ENCODE results near the gene ZFPM1.

The ZFPM1 gene

GRCh38 chr16:88464447-88465318, 11.6 kb downstream of the ZFPM1 start:
- no CpG with 5 or more reads among the region's 25 CpGs for WGBS (ENCODE audit: extremely low coverage, insufficient coverage, insufficient read length)
- DNase-seq, result no peak

GRCh38 chr16:88465387-88465983, 12.4 kb downstream of the ZFPM1 start:
- no CpG with 5 or more reads among the region's 22 CpGs for WGBS (ENCODE audit: extremely low coverage, insufficient coverage, insufficient read length)
- Histone ChIP-seq H3K23ac (ENCODE audit: low read length) (no peak overlapping the region), H3K9me3 (ENCODE audit: insufficient read depth, low read depth, low read length) (no peaks in the 10 kb centered on the region), H2AK5ac (ENCODE audit: low read length) (no peak overlapping the region), H3K36me3 (ENCODE audit: control insufficient read depth in 1 of 2, insufficient read depth in 2 of 2, low read length in 2 of 2) (no peaks in the 10 kb centered on the region), H2BK5ac (ENCODE audit: low read depth, low read length, poor library complexity) (no peak overlapping the region), H2BK120ac (ENCODE audit: insufficient read depth, low read length, poor library complexity) (no peak overlapping the region), H3K18ac (ENCODE audit: low read length) (no peak overlapping the region), H3K4me2 (ENCODE audit: low read length) (no peak overlapping the region), H3K4me3 (ENCODE audit: low read depth, low read length) (no peak overlapping the region), H3K27me3 (ENCODE audit: insufficient read depth, low read length) (no peaks in the 10 kb centered on the region), H3K9ac (ENCODE audit: low read length) (no peak overlapping the region), H3K4ac (ENCODE audit: low read depth, low read length) (peak overlapping the region; percentile 29), H2AFZ (ENCODE audit: insufficient read depth, low read length, poor library complexity) (no peak overlapping the region), H3K14ac (ENCODE audit: low read length) (no peak overlapping the region), H3K79me1 (ENCODE audit: low read length) (no peaks in the 10 kb centered on the region), H3K79me2 (ENCODE audit: control insufficient read depth, insufficient read depth, low read length, poor library complexity) (no peaks in the 10 kb centered on the region), H4K12ac (ENCODE audit: low read depth, low read length) (no peak overlapping the region), H2BK12ac (ENCODE audit: low read length) (no peak overlapping the region), H4K8ac (ENCODE audit: low read depth, low read length) (no peak overlapping the region), H3K4me1 (ENCODE audit: control insufficient read depth in 1 of 2, insufficient read depth in 2 of 2, low read length in 2 of 2) (peaks cover 13 to 15% of the 10 kb centered on the region in 2 experiments), H4K91ac (ENCODE audit: low read depth, low read length) (no peak overlapping the region), H3K27ac (ENCODE audit: low read depth, low read length) (no peak overlapping the region)
- no peak for DNase-seq

More at GRCh38 chr16:88464447-88465318, 11.6 kb downstream of the ZFPM1 start:
- H3K4me2 ChIP-seq (ENCODE audit: low read length), result no peak overlapping the region
- H3K4me1 ChIP-seq (ENCODE audit: control insufficient read depth in 1 of 2, insufficient read depth in 2 of 2, low read length in 2 of 2), result peaks cover 13 to 15% of the 10 kb centered on the region in 2 experiments
- H3K27ac ChIP-seq (ENCODE audit: low read depth, low read length), result no peak overlapping the region
- H3K79me2 ChIP-seq (ENCODE audit: control insufficient read depth, insufficient read depth, low read length, poor library complexity), result no peaks in the 10 kb centered on the region
- no peak overlapping the region for H3K4ac ChIP-seq (ENCODE audit: low read depth, low read length)
- no peak overlapping the region for H4K8ac ChIP-seq (ENCODE audit: low read depth, low read length)
- H3K4me3 ChIP-seq (ENCODE audit: low read depth, low read length), result no peak overlapping the region
- H3K9me3 ChIP-seq (ENCODE audit: insufficient read depth, low read depth, low read length), result no peaks in the 10 kb centered on the region
- H3K14ac ChIP-seq (ENCODE audit: low read length), result no peak overlapping the region
- no peaks in the 10 kb centered on the region for H3K36me3 ChIP-seq (ENCODE audit: control insufficient read depth in 1 of 2, insufficient read depth in 2 of 2, low read length in 2 of 2)
- H3K79me1 ChIP-seq (ENCODE audit: low read length), result no peaks in the 10 kb centered on the region
- no peak overlapping the region for H2BK12ac ChIP-seq (ENCODE audit: low read length)
- no peak overlapping the region for H3K23ac ChIP-seq (ENCODE audit: low read length)
- no peak overlapping the region for H2AFZ ChIP-seq (ENCODE audit: insufficient read depth, low read length, poor library complexity)
- no peak overlapping the region for H2BK120ac ChIP-seq (ENCODE audit: insufficient read depth, low read length, poor library complexity)
- H3K9ac ChIP-seq (ENCODE audit: low read length), result no peak overlapping the region
- H2BK5ac ChIP-seq (ENCODE audit: low read depth, low read length, poor library complexity), result no peak overlapping the region
- H4K12ac ChIP-seq (ENCODE audit: low read depth, low read length), result no peak overlapping the region
- H2AK5ac ChIP-seq (ENCODE audit: low read length), result no peak overlapping the region
- H4K91ac ChIP-seq (ENCODE audit: low read depth, low read length), result no peak overlapping the region
- H3K18ac ChIP-seq (ENCODE audit: low read length), result peak overlapping the region; percentile 17
- H3K27me3 ChIP-seq (ENCODE audit: insufficient read depth, low read length), result no peaks in the 10 kb centered on the region

GRCh38 chr16:88466175-88466862, 13.2 kb downstream of the ZFPM1 start:
- no peaks in the 10 kb centered on the region for H3K27me3 ChIP-seq (ENCODE audit: insufficient read depth, low read length)
- H3K4ac ChIP-seq (ENCODE audit: low read depth, low read length), result no peak overlapping the region
- no peak overlapping the region for H2AK5ac ChIP-seq (ENCODE audit: low read length)
- H3K4me1 ChIP-seq (ENCODE audit: control insufficient read depth in 1 of 2, insufficient read depth in 2 of 2, low read length in 2 of 2), result peaks cover 13 to 14% of the 10 kb centered on the region in 2 experiments
- H2AFZ ChIP-seq (ENCODE audit: insufficient read depth, low read length, poor library complexity), result no peak overlapping the region
- no peak overlapping the region for H3K4me2 ChIP-seq (ENCODE audit: low read length)
- no peak for DNase-seq
- no peak overlapping the region for H2BK5ac ChIP-seq (ENCODE audit: low read depth, low read length, poor library complexity)
- no peaks in the 10 kb centered on the region for H3K79me1 ChIP-seq (ENCODE audit: low read length)
- no peak overlapping the region for H4K12ac ChIP-seq (ENCODE audit: low read depth, low read length)
- no peak overlapping the region for H2BK120ac ChIP-seq (ENCODE audit: insufficient read depth, low read length, poor library complexity)
- no peak overlapping the region for H4K8ac ChIP-seq (ENCODE audit: low read depth, low read length)
- peaks cover 0 to 2% of the 10 kb centered on the region in 2 experiments for H3K36me3 ChIP-seq (ENCODE audit: control insufficient read depth in 1 of 2, insufficient read depth in 2 of 2, low read length in 2 of 2)
- no peak overlapping the region for H3K4me3 ChIP-seq (ENCODE audit: low read depth, low read length)
- H3K9ac ChIP-seq (ENCODE audit: low read length), result no peak overlapping the region
- WGBS (ENCODE audit: extremely low coverage, insufficient coverage, insufficient read length), result no CpG with 5 or more reads among the region's 15 CpGs
- peak overlapping the region; percentile 17 for H3K18ac ChIP-seq (ENCODE audit: low read length)
- no peaks in the 10 kb centered on the region for H3K79me2 ChIP-seq (ENCODE audit: control insufficient read depth, insufficient read depth, low read length, poor library complexity)
- no peak overlapping the region for H3K23ac ChIP-seq (ENCODE audit: low read length)
- no peak overlapping the region for H3K27ac ChIP-seq (ENCODE audit: low read depth, low read length)
- no peak overlapping the region for H4K91ac ChIP-seq (ENCODE audit: low read depth, low read length)
- H3K9me3 ChIP-seq (ENCODE audit: insufficient read depth, low read depth, low read length), result peaks cover 2% of the 10 kb centered on the region
- H3K14ac ChIP-seq (ENCODE audit: low read length), result no peak overlapping the region
- H2BK12ac ChIP-seq (ENCODE audit: low read length), result no peak overlapping the region

- Histone ChIP-seq H3K27ac (ENCODE audit: low read depth, low read length) (no peak overlapping the region), H3K4me3 (ENCODE audit: low read depth, low read length) (no peak overlapping the region), H4K91ac (ENCODE audit: low read depth, low read length) (no peak overlapping the region), H3K4me1 (ENCODE audit: control insufficient read depth in 1 of 2, insufficient read depth in 2 of 2, low read length in 2 of 2) (peaks cover 7 to 10% of the 10 kb centered on the region in 2 experiments), H3K79me2 (ENCODE audit: control insufficient read depth, insufficient read depth, low read length, poor library complexity) (no peaks in the 10 kb centered on the region), H2BK5ac (ENCODE audit: low read depth, low read length, poor library complexity) (no peak overlapping the region), H3K14ac (ENCODE audit: low read length) (no peak overlapping the region), H3K18ac (ENCODE audit: low read length) (no peak overlapping the region), H2AFZ (ENCODE audit: insufficient read depth, low read length, poor library complexity) (no peak overlapping the region), H2BK12ac (ENCODE audit: low read length) (no peak overlapping the region), H3K36me3 (ENCODE audit: control insufficient read depth in 1 of 2, insufficient read depth in 2 of 2, low read length in 2 of 2) (peaks cover 0 to 3% of the 10 kb centered on the region in 2 experiments), H3K4ac (ENCODE audit: low read depth, low read length) (no peak overlapping the region), H3K79me1 (ENCODE audit: low read length) (no peaks in the 10 kb centered on the region), H2AK5ac (ENCODE audit: low read length) (no peak overlapping the region), H2BK120ac (ENCODE audit: insufficient read depth, low read length, poor library complexity) (no peak overlapping the region), H3K9me3 (ENCODE audit: insufficient read depth, low read depth, low read length) (peaks cover 3% of the 10 kb centered on the region), H3K9ac (ENCODE audit: low read length) (no peak overlapping the region), H4K12ac (ENCODE audit: low read depth, low read length) (no peak overlapping the region), H3K4me2 (ENCODE audit: low read length) (no peak overlapping the region), H3K23ac (ENCODE audit: low read length) (no peak overlapping the region), H3K27me3 (ENCODE audit: insufficient read depth, low read length) (no peaks in the 10 kb centered on the region), H4K8ac (ENCODE audit: low read depth, low read length) (no peak overlapping the region)
- WGBS (ENCODE audit: extremely low coverage, insufficient coverage, insufficient read length), result no CpG with 5 or more reads among the region's 13 CpGs
- no peak for DNase-seq
Measured at GRCh38 chr16:88466949-88467348, 13.9 kb downstream of the ZFPM1 start.

All from trophoblast cell (in vitro differentiated cells and primary cell).